SK-N-SH (cell line): Measurements from ENCODE around the gene IQSEC2. TPM values are rescaled to one million over a fixed set of nuclear protein-coding genes. Genes with fewer than 3 reads are reported as not detected.

Source experiments
- CTCF ChIA-PET: fragments of 300-600, 350-600 bp; formaldehyde crosslinking; extraction: SDS; loops from one replicate; lab custom pipeline; 2021; lab: Yijun Ruan, JAX
- POLR2A ChIA-PET: fragments of 350-600 bp; sonication (Branson Sonifier 250); formaldehyde crosslinking; extraction: SDS; loops from one replicate; lab custom pipeline; 2020; ENCODE audit warnings: antibody characterized with exemption, inconsistent platforms; lab: Yijun Ruan, JAX
- DNase-seq: peaks from one replicate; pipeline ENCODE4 v3.0.0; 2012
- H2AFZ ChIP-seq: fragments of 200-600 bp; sonication (generic); 2 replicates; pipeline ENCODE4 v1.8.1; 2016; ENCODE audit warnings: antibody characterized with exemption, mild to moderate bottlenecking, low read depth
- H3F3A ChIP-seq: fragments of 200-600 bp; sonication (generic); replicated peaks from 2 replicates; pipeline ENCODE3; 2016; ENCODE audit warnings: antibody characterized with exemption, mild to moderate bottlenecking; ENCODE audit not compliant: insufficient read depth
- H3K27ac ChIP-seq, 2 experiments: fragments of 200-500 bp in 1 of 2; fragments of 200-600 bp in 1 of 2; sonication (Bioruptor generic) in 1 of 2; sonication (generic), shearing (Covaris generic) in 1 of 2; 2 replicates each; pipeline versions ENCODE4 v1.5.1 to v1.6.1; 2014 to 2016; ENCODE audit warnings: low read depth in 2 of 2, inconsistent platforms in 1 of 2, low read length in 1 of 2, mild to moderate bottlenecking in 1 of 2, mixed read lengths in 1 of 2
- H3K27me3 ChIP-seq: fragments of 200-600 bp; sonication (generic), shearing (Covaris generic); 2 replicates; pipeline ENCODE4 v1.6.1; 2016; ENCODE audit warnings: mixed run types; ENCODE audit not compliant: insufficient read depth
- H3K36me3 ChIP-seq, 2 experiments: fragments of 200-500 bp in 1 of 2; fragments of 200-600 bp in 1 of 2; sonication (Bioruptor generic) in 1 of 2; sonication (generic) in 1 of 2; replicated peaks in 1 of 2; 2 replicates each; pipeline versions ENCODE3 to v1.5.1; 2014 to 2016; ENCODE audit warnings: low read length in 1 of 2, mild to moderate bottlenecking in 1 of 2; ENCODE audit not compliant: insufficient read depth in 2 of 2, control insufficient read depth in 1 of 2
- H3K4me1 ChIP-seq, 2 experiments: fragments of 200-500 bp in 1 of 2; fragments of 200-600 bp in 1 of 2; sonication (Bioruptor generic) in 1 of 2; sonication (generic), shearing (Covaris generic) in 1 of 2; 2 replicates each; pipeline versions ENCODE4 v1.5.1 to v1.6.1; 2014 to 2016; ENCODE audit warnings: low read depth in 1 of 2, low read length in 1 of 2, mixed run types in 1 of 2; ENCODE audit not compliant: insufficient read depth in 2 of 2, control insufficient read depth in 1 of 2
- H3K4me2 ChIP-seq: fragments of 200-600 bp; sonication (generic), shearing (Covaris generic); 2 replicates; pipeline ENCODE4 v1.6.1; 2017; ENCODE audit warnings: mixed run types
- H3K4me3 ChIP-seq, 2 experiments: fragments of 200-500 bp in 1 of 2; fragments of 200-600 bp in 1 of 2; sonication (Bioruptor generic) in 1 of 2; sonication (generic), shearing (Covaris generic) in 1 of 2; 2 replicates each; pipeline versions ENCODE4 v1.5.1 to v1.8.1; 2014 to 2016; ENCODE audit warnings: low read depth in 2 of 2, inconsistent platforms in 1 of 2, low read length in 1 of 2, mild to moderate bottlenecking in 1 of 2, mixed read lengths in 1 of 2, moderate library complexity in 1 of 2
- H3K79me2 ChIP-seq: fragments of 200-600 bp; sonication (generic); 2 replicates; pipeline ENCODE4 v1.8.1; 2017; ENCODE audit warnings: mild to moderate bottlenecking; ENCODE audit not compliant: insufficient read depth
- H3K9ac ChIP-seq: fragments of 200-600 bp; sonication (generic); 2 replicates; pipeline ENCODE4 v1.6.1; 2017; ENCODE audit warnings: mixed run types
- H3K9me2 ChIP-seq: fragments of 200-600 bp; sonication (generic); 2 replicates; pipeline ENCODE4 v1.6.1; 2017; ENCODE audit warnings: mixed run types
- H3K9me3 ChIP-seq: fragments of 200-600 bp; sonication (generic); 2 replicates; pipeline ENCODE4 v1.6.1; 2017; ENCODE audit warnings: mixed run types, mild to moderate bottlenecking, moderate library complexity
- H4K20me1 ChIP-seq: fragments of 200-600 bp; sonication (generic); 2 replicates; pipeline ENCODE4 v1.6.1; 2017; ENCODE audit warnings: mild to moderate bottlenecking, mixed run types; ENCODE audit not compliant: insufficient read depth
- CHD2 ChIP-seq: fragments of 150-350 bp; IDR thresholded peaks from 2 replicates; pipeline ENCODE4 v1.6.1; 2018; ENCODE audit warnings: low read length; ENCODE audit not compliant: partially characterized antibody
- ELF1 ChIP-seq: IDR thresholded peaks from 2 replicates; pipeline ENCODE4 v1.4.0; 2012
- EP300 ChIP-seq, 2 experiments: IDR thresholded peaks; 2 replicates each; pipeline versions ENCODE4 v1.4.0 to v1.6.1; 2012; ENCODE audit warnings: borderline replicate concordance in 1 of 2, low read depth in 1 of 2, low read length in 1 of 2
- EZH2phosphoT487 ChIP-seq: fragments of 200-600 bp; sonication (generic); IDR thresholded peaks from 2 replicates; pipeline ENCODE4 v1.6.1; 2017; ENCODE audit warnings: low read depth, mixed run types, mild to moderate bottlenecking, antibody characterized with exemption, moderate library complexity, borderline replicate concordance
- FOSL2 ChIP-seq: IDR thresholded peaks from 2 replicates; pipeline ENCODE4 v1.4.0; 2012; ENCODE audit warnings: low read depth, mild to moderate bottlenecking, moderate library complexity, borderline replicate concordance
- FOXJ3 ChIP-seq: sonication (generic); formaldehyde crosslinking; IDR thresholded peaks from 2 replicates; pipeline ENCODE4 v1.5.1; 2020; ENCODE audit warnings: mild to moderate bottlenecking, missing genetic modification reagents
- FOXM1 ChIP-seq: IDR thresholded peaks from 2 replicates; pipeline ENCODE4 v1.4.0; 2012; ENCODE audit warnings: low read depth, mild to moderate bottlenecking
- JUND ChIP-seq: IDR thresholded peaks from 2 replicates; pipeline ENCODE4 v1.4.0; 2012
- NFIC ChIP-seq: IDR thresholded peaks from 2 replicates; pipeline ENCODE4 v1.4.0; 2012; ENCODE audit warnings: borderline replicate concordance
- PBX3 ChIP-seq: IDR thresholded peaks from 2 replicates; pipeline ENCODE4; 2012
- POLR2AphosphoS5 ChIP-seq: IDR thresholded peaks from 2 replicates; pipeline ENCODE4 v1.6.1; 2012; ENCODE audit warnings: low read depth, low read length
- RCOR1 ChIP-seq: fragments of 150-350 bp; IDR thresholded peaks from 2 replicates; pipeline ENCODE4 v1.6.1; 2017; ENCODE audit warnings: antibody characterized with exemption, low read length
- RFX5 ChIP-seq: IDR thresholded peaks from 2 replicates; pipeline ENCODE4 v1.6.1; 2012; ENCODE audit warnings: mild to moderate bottlenecking, improper control_type of control experiment, low read length
- SMC3 ChIP-seq: IDR thresholded peaks from 2 replicates; pipeline ENCODE4 v1.6.1; 2012; ENCODE audit warnings: low read depth, low read length, improper control_type of control experiment
- TCF12 ChIP-seq: IDR thresholded peaks from 2 replicates; pipeline ENCODE4 v1.4.0; 2012
- TEAD4 ChIP-seq: IDR thresholded peaks from 2 replicates; pipeline ENCODE4 v1.4.0; 2012; ENCODE audit warnings: mild to moderate bottlenecking, borderline replicate concordance; ENCODE audit not compliant: insufficient read depth
- USF1 ChIP-seq: IDR thresholded peaks from 2 replicates; pipeline ENCODE4 v1.4.0; 2012; ENCODE audit warnings: low read depth, borderline replicate concordance
- YY1 ChIP-seq: IDR thresholded peaks from 2 replicates; pipeline ENCODE4 v1.4.0; 2012; ENCODE audit warnings: low read depth, mild to moderate bottlenecking
- WGBS: methylation state at CpG from one replicate; pipeline ENCODE4 v1.1.6; 2017; ENCODE audit warnings: low lambda C conversion rate; 5-methylcytosine and 5-hydroxymethylcytosine counted together
- polyA plus RNA-seq, 3 experiments: library from polyadenylated mRNA; depleted of rRNA; stranded (reverse); fragments of >200 nt; gene quantifications; 2 replicates each; pipeline ENCODE4 v1.2.3, GENCODE V29; 2012
- TF ChIP-seq, protein P1 (sequence below): fragments of 200-600 bp; sonication (generic); IDR thresholded peaks from 2 replicates; pipeline ENCODE4 v1.6.1; 2017; ENCODE audit warnings: antibody characterized with exemption, mild to moderate bottlenecking, moderate library complexity
- TF ChIP-seq, protein P2 (sequence below): fragments of 150-350 bp; IDR thresholded peaks from 2 replicates; pipeline ENCODE4 v1.6.1; 2017; ENCODE audit warnings: antibody characterized with exemption, low read length, low read depth, borderline replicate concordance
- TF ChIP-seq, protein P3 (sequence below): IDR thresholded peaks from 2 replicates; pipeline ENCODE4 v1.4.0; 2012; ENCODE audit warnings: low read depth

IQSEC2 gene
- polyA plus RNA-seq, 1 of the 3 experiments (the other 2 are of a cell fraction), result 24.7 TPM

DNA sequence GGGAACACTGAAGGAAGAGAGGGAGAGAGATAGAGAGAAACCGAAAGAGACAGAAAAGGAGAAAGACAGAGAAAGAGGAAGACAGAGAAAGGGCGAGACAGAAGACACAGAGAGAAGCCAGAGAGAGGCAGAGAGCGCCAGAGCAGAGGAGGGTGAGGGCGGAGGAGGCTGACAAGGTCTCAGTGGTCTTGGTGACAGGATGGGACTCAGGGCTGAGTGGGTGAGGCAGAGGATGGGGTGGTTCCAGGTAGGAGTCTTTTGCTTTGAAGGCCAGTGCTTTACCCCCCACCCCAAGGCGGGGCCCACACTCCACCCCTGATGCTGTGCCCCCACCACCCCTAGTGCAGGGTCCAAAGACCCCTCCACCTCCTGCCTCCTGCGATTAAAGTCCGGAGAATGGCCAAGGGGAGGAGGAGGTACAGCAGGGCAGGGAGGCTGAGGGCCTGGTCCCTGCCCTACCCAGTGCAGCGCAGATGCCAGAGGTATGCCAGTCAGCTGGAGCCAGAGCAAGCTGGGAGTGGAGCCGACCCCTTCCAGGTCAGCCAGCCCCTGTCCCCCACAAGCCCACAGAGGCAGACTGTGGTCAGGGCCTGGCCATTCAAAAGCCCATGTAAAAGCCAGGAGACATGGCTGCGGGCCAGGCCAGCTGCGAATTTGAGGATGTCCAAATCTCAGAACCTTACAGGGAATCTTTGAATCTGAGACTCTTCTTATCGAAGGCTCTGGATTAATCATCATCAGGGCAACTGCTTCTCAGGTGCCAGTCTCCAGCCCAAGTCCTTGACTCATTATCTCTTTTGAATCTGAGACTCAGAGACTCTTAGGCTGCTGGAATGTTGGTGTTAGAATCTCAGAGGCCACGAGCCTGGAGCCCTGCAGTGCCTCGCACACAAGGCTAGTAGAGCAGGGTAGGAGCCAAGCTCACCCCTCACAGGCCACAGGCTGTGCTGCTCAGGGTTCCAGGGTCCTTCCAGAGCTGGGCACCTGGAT is 758 bp downstream of the IQSEC2 start:
- peak overlapping the region; percentile 43 to 73 for H3K4me3 ChIP-seq
- no peaks in the 10 kb centered on the region for H3K27me3 ChIP-seq
- TF ChIP-seq EP300 (IDR thresholded peaks at IDR 0.05; ENCODE audit: borderline replicate concordance in 1 of 2, low read depth in 1 of 2, low read length in 1 of 2) (0 out of 4 replicates have a peak, but pooled peaks of 1 of the 2 experiments have one; percentile 7), NFIC (peak; percentile 49), USF1 (no peak), YY1 (no peak), FOXM1 (no peak), TEAD4 (peak; percentile 51; the same call in 1 of the 2 replicates), JUND (no peak), PBX3 (peak; percentile 42), RCOR1 (no peak), FOXJ3 (no peak), POLR2AphosphoS5 (no peak), ELF1 (no peak), RFX5 (no peak), CHD2 (no peak), TCF12 (peak; percentile 57), EZH2phosphoT487 (no peak), SMC3 (no peak), FOSL2 (no peak)
- TF ChIP-seq, protein P1, sequence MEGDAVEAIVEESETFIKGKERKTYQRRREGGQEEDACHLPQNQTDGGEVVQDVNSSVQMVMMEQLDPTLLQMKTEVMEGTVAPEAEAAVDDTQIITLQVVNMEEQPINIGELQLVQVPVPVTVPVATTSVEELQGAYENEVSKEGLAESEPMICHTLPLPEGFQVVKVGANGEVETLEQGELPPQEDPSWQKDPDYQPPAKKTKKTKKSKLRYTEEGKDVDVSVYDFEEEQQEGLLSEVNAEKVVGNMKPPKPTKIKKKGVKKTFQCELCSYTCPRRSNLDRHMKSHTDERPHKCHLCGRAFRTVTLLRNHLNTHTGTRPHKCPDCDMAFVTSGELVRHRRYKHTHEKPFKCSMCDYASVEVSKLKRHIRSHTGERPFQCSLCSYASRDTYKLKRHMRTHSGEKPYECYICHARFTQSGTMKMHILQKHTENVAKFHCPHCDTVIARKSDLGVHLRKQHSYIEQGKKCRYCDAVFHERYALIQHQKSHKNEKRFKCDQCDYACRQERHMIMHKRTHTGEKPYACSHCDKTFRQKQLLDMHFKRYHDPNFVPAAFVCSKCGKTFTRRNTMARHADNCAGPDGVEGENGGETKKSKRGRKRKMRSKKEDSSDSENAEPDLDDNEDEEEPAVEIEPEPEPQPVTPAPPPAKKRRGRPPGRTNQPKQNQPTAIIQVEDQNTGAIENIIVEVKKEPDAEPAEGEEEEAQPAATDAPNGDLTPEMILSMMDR, result no peak
- TF ChIP-seq, protein P2, sequence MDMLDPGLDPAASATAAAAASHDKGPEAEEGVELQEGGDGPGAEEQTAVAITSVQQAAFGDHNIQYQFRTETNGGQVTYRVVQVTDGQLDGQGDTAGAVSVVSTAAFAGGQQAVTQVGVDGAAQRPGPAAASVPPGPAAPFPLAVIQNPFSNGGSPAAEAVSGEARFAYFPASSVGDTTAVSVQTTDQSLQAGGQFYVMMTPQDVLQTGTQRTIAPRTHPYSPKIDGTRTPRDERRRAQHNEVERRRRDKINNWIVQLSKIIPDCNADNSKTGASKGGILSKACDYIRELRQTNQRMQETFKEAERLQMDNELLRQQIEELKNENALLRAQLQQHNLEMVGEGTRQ, result no peak
- TF ChIP-seq, protein P3, sequence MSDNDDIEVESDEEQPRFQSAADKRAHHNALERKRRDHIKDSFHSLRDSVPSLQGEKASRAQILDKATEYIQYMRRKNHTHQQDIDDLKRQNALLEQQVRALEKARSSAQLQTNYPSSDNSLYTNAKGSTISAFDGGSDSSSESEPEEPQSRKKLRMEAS, result peak; percentile 62
- WGBS, result 28% methylated on average over 6 of the region's 14 CpGs
- peaks cover 0 to 3% of the 10 kb centered on the region in 2 experiments for H3K36me3 ChIP-seq
- H3K4me2 ChIP-seq, result peak overlapping the region; percentile 91
- peak overlapping the region; percentile 83 to 85 for H3K27ac ChIP-seq
- peaks cover 8% of the 10 kb centered on the region; the same call in 1 of the 2 replicates for H3K79me2 ChIP-seq
- DNase-seq, result no peak
- no peaks in the 10 kb centered on the region for H4K20me1 ChIP-seq
- H3K9me2 ChIP-seq, result no peaks in the 10 kb centered on the region
- CTCF ChIA-PET, result interaction anchor here (1.1 to 5.0 kb wide), 3 partner anchors 28 to 201 kb away, joined by 3 to 54 read pairs (median 4); no protein-coding TSS in a partner anchor
- H3K9ac ChIP-seq, result peak overlapping the region; percentile 73
- peak overlapping the region; percentile 27; the same call in 1 of the 2 replicates for H2AFZ ChIP-seq
- POLR2A ChIA-PET, result interaction anchor here (0.5 kb wide), 1 partner anchor 116 kb away, joined by 3 read pairs; no protein-coding TSS in a partner anchor
- peaks cover 27 to 31% of the 10 kb centered on the region in 2 experiments for H3K4me1 ChIP-seq
- H3K9me3 ChIP-seq, result no peaks in the 10 kb centered on the region
- peaks cover 11% of the 10 kb centered on the region for H3F3A ChIP-seq
